NCI-H146 (cell line): ENCODE results near the gene NRM.
"Not testable (repeated sequence)": the region's sequence is repeated elsewhere in the genome, so short reads cannot be mapped to it uniquely, and the experiment has no call there.

Source experiments
- DNase-seq: peaks from one replicate; lab custom pipeline; 2025; lab: John Stamatoyannopoulos, UW

NRM gene

GRCh38 chr6:30720738-30721197 lies 30.0 kb upstream of the NRM start:
- DNase-seq: peak; percentile 83

GRCh38 chr6:30719791-30720737 lies 29.3 kb upstream of the NRM start, which contains the start of gene TUBB:
TSS of gene TUBB (plus strand) at chr6:30720352. CDS start at chr6:30720507, 155 bp downstream.
- DNase-seq: peak; percentile 98

GRCh38 chr6:30719356-30719755 lies 28.6 kb upstream of the NRM start:
- peak; percentile 63 for DNase-seq

GRCh38 chr6:30717845-30718720 lies 27.3 kb upstream of the NRM start:
- not testable (repeated sequence) for DNase-seq

- peak; percentile 100 for DNase-seq
Measured at GRCh38 chr6:30717129-30717844, 26.5 kb upstream of the NRM start, which contains the start of gene MDC1. TSS of gene MDC1 (minus strand) at chr6:30717281. CDS start at chr6:30715175, 2,106 bp downstream.

- DNase-seq: no peak
Measured at GRCh38 chr6:30716879-30717128, 26.0 kb upstream of the NRM start.

GRCh38 chr6:30714263-30714662 lies 23.5 kb upstream of the NRM start:
- no peak for DNase-seq

- no peak for DNase-seq
Measured at GRCh38 chr6:30712441-30712945, 21.7 kb upstream of the NRM start.

GRCh38 chr6:30711758-30712380 lies 21.1 kb upstream of the NRM start:
- no peak for DNase-seq

- DNase-seq: no peak
Measured at GRCh38 chr6:30709101-30709868, 18.5 kb upstream of the NRM start.

GRCh38 chr6:30707281-30707850 lies 16.6 kb upstream of the NRM start:
- peak; percentile 87 for DNase-seq

- no peak for DNase-seq
Measured at GRCh38 chr6:30705620-30706019, 14.8 kb upstream of the NRM start.

- no peak for DNase-seq
Measured at GRCh38 chr6:30703821-30704220, 13.0 kb upstream of the NRM start.

GRCh38 chr6:30703011-30703410 lies 12.2 kb upstream of the NRM start:
- DNase-seq: no peak

GRCh38 chr6:30700340-30700739 lies 9.6 kb upstream of the NRM start:
- DNase-seq: no peak

- DNase-seq: no peak
Measured at GRCh38 chr6:30696432-30696831, 5.6 kb upstream of the NRM start.

GRCh38 chr6:30691208-30691847 lies 544 bp upstream of the NRM start:
- peak; percentile 50 for DNase-seq

- no peak for DNase-seq
Measured at GRCh38 chr6:30689985-30690384, 799 bp downstream of the NRM start.

- no peak for DNase-seq
Measured at GRCh38 chr6:30689022-30689865, 1.5 kb downstream of the NRM start.
